Measurements from ENCODE around the gene CLCNKA.
"Not testable (repeated sequence)": the region's sequence is repeated elsewhere in the genome, so short reads cannot be mapped to it uniquely, and the experiment has no call there.

Gene CLCNKA

DNA sequence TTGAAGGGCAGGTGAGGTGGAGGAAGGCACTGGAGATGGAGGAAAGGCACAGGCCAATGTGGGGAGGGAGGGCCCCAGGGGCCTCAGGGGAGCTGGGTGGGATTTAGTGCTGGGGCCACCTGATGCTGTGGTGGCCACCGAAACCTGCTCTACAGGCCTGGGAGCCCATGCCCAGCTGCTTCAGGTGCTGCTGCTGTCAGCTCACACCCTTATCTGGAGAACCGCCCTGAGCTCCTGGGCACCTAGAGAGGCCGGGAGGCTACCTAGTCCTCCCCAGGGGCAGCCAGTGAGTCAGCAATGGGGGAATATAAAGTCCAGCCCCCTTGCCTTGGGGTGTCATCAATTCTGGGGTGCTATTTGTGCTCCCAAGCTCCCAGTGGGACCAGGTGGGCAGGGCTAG is 39.4 kb downstream of the CLCNKA start:
- TF ChIP-seq ZFX (IDR thresholded peaks at IDR 0.05; ENCODE audit: borderline replicate concordance): no peak
- TF ChIP-seq, protein P1, sequence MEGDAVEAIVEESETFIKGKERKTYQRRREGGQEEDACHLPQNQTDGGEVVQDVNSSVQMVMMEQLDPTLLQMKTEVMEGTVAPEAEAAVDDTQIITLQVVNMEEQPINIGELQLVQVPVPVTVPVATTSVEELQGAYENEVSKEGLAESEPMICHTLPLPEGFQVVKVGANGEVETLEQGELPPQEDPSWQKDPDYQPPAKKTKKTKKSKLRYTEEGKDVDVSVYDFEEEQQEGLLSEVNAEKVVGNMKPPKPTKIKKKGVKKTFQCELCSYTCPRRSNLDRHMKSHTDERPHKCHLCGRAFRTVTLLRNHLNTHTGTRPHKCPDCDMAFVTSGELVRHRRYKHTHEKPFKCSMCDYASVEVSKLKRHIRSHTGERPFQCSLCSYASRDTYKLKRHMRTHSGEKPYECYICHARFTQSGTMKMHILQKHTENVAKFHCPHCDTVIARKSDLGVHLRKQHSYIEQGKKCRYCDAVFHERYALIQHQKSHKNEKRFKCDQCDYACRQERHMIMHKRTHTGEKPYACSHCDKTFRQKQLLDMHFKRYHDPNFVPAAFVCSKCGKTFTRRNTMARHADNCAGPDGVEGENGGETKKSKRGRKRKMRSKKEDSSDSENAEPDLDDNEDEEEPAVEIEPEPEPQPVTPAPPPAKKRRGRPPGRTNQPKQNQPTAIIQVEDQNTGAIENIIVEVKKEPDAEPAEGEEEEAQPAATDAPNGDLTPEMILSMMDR (IDR thresholded peaks at IDR 0.05): no peak

DNA sequence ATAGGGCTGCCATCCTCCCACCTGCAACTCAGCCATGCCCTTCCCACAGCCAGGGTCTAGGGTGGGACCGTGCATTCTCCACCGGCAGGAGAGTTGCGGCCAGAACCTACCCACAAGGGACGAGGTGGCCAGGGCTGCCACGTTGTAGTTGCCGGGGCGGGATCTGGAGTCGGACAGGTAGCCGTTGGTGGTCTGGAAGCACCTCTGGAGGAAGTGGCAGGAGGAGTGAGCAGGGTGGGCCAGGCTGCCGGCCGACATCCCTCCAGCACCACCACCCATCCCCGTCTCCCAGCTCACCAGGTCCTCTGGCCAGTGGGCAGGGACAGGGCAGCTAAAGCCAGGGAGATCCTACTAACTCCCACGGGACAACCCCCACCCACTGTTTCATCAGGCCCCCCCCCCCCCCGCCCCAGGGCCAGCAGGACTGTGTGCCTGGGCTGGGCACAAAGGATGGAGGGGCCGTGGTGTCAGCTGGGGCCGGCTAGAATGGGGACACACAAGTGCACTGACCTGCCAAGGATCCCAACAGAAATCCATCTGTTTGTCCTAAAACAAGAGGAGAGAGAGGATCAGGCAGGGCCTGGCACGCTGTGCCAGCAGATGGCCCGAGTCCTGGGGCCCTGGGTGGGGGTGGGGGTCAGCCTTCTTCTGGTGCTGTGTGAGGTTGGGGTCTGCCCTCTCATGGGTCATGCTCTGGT is 40.3 kb downstream of the CLCNKA start:
- not testable (repeated sequence) for H3K27ac ChIP-seq

More for the DNA sequence above, 39.4 kb downstream of the CLCNKA start:
- no peak overlapping the region for H3K27ac ChIP-seq

DNA sequence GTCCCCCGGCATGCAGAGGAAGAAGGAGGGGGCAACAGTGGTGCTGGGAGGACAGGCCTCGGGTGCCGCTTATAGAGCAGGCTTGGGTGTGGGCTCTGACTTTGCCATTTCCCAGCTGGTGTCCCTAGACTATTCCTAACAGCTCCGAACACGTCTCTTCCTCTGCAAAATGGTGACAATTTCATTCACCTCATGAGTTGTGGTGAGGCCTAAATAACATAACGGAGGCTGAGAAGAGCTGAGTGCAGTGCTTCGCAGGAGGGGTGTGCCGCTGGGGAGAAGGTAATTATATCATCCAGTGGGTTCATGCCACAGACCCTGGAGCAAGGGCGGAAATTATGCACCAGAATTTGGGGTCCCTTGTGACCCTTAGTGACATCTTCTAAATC is 40.8 kb downstream of the CLCNKA start:
- not testable (repeated sequence) for H3K27ac ChIP-seq

DNA sequence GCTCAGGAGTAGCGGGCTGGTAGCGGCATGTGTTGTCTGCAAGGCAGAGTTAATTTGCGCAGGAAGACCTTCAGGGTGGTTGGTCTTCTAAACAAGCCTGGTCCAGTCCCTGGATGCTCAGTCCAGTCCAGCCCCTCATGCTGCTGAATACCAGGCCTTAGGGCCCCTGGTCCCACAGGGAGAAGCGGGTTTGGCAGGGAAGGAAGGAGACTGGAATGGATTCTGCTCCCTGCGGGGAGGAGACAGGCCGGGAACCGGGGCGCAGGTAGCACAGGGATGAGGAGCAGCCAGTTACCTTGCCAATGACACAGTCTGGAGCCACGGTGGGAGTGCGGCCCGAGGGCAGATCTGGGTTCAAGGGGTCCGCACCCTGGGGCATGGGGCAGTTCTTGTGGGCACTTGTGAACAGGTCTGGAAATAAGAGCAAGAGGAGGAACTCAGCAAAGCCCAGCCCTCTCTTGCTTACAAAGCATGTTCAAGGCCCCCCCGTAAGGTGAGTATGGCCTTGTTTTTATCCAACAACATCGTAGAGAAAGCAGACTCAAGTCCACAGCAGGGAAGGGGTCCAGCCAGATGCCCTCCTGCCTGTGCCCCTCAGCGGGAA is 41.5 kb downstream of the CLCNKA start:
- no peak for TF ChIP-seq ZFX (IDR thresholded peaks at IDR 0.05; ENCODE audit: borderline replicate concordance)
- TF ChIP-seq, protein P1 (IDR thresholded peaks at IDR 0.05): no peak
- no peak overlapping the region for H3K27ac ChIP-seq

DNA sequence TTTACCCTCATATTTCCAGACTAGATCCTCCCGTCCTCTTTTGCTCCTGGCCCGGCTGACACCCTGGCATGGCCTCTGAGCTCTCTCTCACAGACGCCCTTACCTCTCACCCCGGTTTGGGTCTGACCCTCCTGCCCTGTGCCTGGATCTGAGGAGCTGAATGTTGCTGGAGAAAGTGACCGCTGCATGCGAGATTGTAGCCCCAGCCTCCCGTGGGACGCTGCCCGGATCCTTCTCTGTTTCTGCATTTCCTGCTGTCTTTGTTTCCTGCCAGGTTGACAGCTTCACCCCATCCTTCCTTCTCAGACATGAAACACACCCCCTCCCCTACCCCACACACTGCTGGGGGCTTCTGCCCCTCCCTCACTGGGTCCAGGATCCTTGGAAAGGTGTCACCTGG is 42.1 kb downstream of the CLCNKA start:
- no peak overlapping the region for H3K27ac ChIP-seq
- TF ChIP-seq, protein P1 (IDR thresholded peaks at IDR 0.05): no peak
- no peak for TF ChIP-seq ZFX (IDR thresholded peaks at IDR 0.05; ENCODE audit: borderline replicate concordance)

DNA sequence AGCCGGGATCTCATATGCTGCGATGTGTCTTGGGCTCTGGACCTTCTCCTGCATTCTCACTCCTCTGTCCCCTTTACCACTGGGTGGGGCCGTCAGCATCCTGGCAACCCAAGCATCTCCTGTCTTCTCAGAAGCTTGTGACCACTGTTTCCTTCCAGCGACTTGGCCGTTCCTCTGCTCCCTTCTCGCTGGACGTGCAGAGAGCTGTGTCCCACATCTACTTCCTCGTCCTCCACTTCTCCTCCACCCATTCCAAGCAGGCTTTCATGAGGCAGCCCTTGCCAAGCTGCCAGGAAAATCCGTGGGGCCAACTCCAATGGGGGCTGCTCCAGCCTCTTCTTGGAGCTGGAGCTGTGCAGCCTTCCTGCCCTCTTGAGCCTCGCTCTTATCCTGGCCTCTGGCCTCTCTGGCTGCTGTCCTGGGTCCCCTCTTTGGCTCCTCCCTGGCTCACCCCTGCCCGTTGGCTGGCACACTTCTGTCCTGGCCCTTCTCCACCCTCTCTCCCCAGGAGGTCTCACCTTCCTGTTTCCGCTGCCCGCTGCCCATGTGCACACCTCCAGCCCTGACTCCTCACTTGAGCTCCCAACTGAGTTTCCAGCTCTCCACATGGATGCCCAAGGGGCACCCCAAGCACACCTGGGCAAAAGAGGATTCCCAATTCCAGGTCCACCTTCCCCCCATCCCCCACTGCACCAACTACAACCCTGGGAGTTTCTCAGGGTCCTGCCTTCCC is 42.9 kb downstream of the CLCNKA start:
- no peak overlapping the region for H3K27ac ChIP-seq
- no peak for TF ChIP-seq ZFX (IDR thresholded peaks at IDR 0.05; ENCODE audit: borderline replicate concordance)
- TF ChIP-seq, protein P1 (IDR thresholded peaks at IDR 0.05): no peak

DNA sequence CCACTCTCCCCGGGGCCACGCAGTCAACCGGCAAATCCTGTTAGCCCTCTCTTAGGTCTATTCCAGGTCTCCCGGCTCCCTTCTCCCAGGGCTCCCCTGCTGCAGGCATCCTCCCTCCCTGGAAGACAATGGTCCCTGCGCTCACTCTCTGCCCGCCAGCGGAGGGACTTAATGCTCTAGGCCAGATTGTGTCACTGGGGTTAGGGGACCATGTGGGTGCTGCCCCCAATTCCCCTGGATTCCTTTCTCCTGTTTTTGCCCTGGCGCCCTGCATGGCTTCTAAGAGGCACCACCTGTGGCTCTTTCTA is 43.4 kb downstream of the CLCNKA start:
- TF ChIP-seq, protein P1 (IDR thresholded peaks at IDR 0.05): no peak
- TF ChIP-seq ZFX (IDR thresholded peaks at IDR 0.05; ENCODE audit: borderline replicate concordance): no peak
- no peak overlapping the region for H3K27ac ChIP-seq

DNA sequence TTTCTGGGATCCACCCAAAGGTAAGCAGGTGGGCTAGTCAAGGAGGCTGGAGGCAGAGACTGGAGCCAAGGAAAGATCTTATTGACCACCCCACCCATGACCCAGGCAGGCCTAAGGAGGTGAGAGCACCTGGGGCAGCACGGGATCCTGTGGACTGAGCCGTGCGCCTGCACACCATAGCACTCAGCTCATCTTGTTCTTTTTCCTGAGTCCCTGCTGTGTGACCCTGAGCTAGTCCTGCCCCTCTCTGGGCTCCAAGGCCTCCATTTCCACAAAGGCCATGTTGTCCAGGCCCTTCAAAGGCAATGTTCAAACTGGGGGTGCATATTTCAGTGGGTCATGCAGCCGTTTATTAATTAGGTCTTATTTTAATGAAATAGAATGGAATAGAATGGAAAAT is 44.4 kb downstream of the CLCNKA start:
- no peak for TF ChIP-seq ZFX (IDR thresholded peaks at IDR 0.05; ENCODE audit: borderline replicate concordance)
- H3K27ac ChIP-seq: no peak overlapping the region
